CD4-positive, alpha-beta T cell (primary cell): ENCODE measurements around the gene GTF2E1. TPM values are rescaled to one million over a fixed set of nuclear protein-coding genes. Genes with fewer than 3 reads are reported as not detected.
"Not testable (repeated sequence)": the region's sequence is repeated elsewhere in the genome, so short reads cannot be mapped to it uniquely, and the experiment has no call there.

ENCODE experiments used
- ATAC-seq: fragments of 200-7000 bp; cut with Tn5 transposase; one replicate; pipeline ENCODE4 v1.10.0; 2022; ENCODE audit warnings: mild to moderate bottlenecking; ENCODE audit not compliant: poor library complexity
- CTCF ChIA-PET: fragments of 350-600 bp; sonication (Branson Sonifier 250); formaldehyde crosslinking; loops from one replicate; lab custom pipeline; 2021; ENCODE audit warnings: antibody characterized with exemption, inconsistent platforms; lab: Charles Lee
- POLR2A ChIA-PET: fragments of 350-600 bp; sonication (Branson Sonifier 250); formaldehyde crosslinking; loops from one replicate; lab custom pipeline; 2021; ENCODE audit warnings: antibody characterized with exemption, inconsistent platforms; lab: Charles Lee
- DNase-seq, 14 experiments: peaks; one replicate each; pipeline ENCODE4 v3.0.0-alpha.2; 2013 to 2020; ENCODE audit warnings: mixed read lengths in 2 of 14
- H3K27ac ChIP-seq, 2 donors: one replicate each; pipeline versions ENCODE4 v1.5.1 to v1.7.0; 2013; ENCODE audit warnings: low read length in 2 of 2, low read depth in 1 of 2, mild to moderate bottlenecking in 1 of 2
- H3K27me3 ChIP-seq, 2 experiments: 1 replicate in 1 of 2; 2 replicates in 1 of 2; pipeline versions ENCODE4 v1.6.1 to v1.7.0; 2013; ENCODE audit warnings: low read length in 2 of 2, control low read depth in 1 of 2, mild to moderate bottlenecking in 1 of 2, moderate library complexity in 1 of 2; ENCODE audit not compliant: insufficient read depth in 2 of 2, control insufficient read depth in 1 of 2
- H3K36me3 ChIP-seq: one replicate; pipeline ENCODE4 v1.6.1; 2013; ENCODE audit warnings: low read length, control low read depth; ENCODE audit not compliant: insufficient read depth
- H3K4me1 ChIP-seq: one replicate; pipeline ENCODE4 v1.6.1; 2013; ENCODE audit warnings: low read length, control low read depth; ENCODE audit not compliant: insufficient read depth
- H3K4me3 ChIP-seq: one replicate; pipeline ENCODE4 v1.5.1; 2013; ENCODE audit warnings: mild to moderate bottlenecking, low read length, moderate library complexity
- H3K9me3 ChIP-seq, 2 experiments: 1 replicate in 1 of 2; 2 replicates in 1 of 2; pipeline versions ENCODE4 v1.6.1 to v1.7.0; 2013; ENCODE audit warnings: low read length in 2 of 2, mild to moderate bottlenecking in 2 of 2, control low read depth in 1 of 2, moderate library complexity in 1 of 2; ENCODE audit not compliant: control insufficient read depth in 1 of 2, insufficient read depth in 1 of 2
- H3K27ac Mint-ChIP-seq: one replicate; pipeline ENCODE4 v1.8.0; 2020; ENCODE audit warnings: mixed read lengths
- H3K27me3 Mint-ChIP-seq: one replicate; pipeline ENCODE4 v1.8.0; 2021; ENCODE audit warnings: mixed read lengths
- H3K36me3 Mint-ChIP-seq: one replicate; pipeline ENCODE4 v1.8.0; 2021; ENCODE audit warnings: low read depth, mixed read lengths
- H3K4me1 Mint-ChIP-seq: one replicate; pipeline ENCODE4 v1.8.0; 2021; ENCODE audit warnings: low read depth, mixed read lengths
- H3K4me3 Mint-ChIP-seq: one replicate; pipeline ENCODE4 v1.8.0; 2020; ENCODE audit warnings: mild to moderate bottlenecking, mixed read lengths
- H3K9me3 Mint-ChIP-seq: one replicate; pipeline ENCODE4 v1.8.0; 2020; ENCODE audit warnings: mixed read lengths
- intact Hi-C, 2 experiments: fragments of 100-400 bp; cut with DNase I in 1 of 2; cut with micrococcal nuclease in 1 of 2; formaldehyde crosslinking; loops; one replicate each; pipeline versions ENCODE4 v1.15.1 to v1.9.0; 2023 to 2025; cut with DNase I, micrococcal nuclease
- total RNA-seq, 174 experiments: library from RNA in 2 of 174; stranded (reverse) in 2 of 174; gene quantifications; one replicate each; pipeline ENCODE4 v1.2.3 and lab custom pipeline; 2021 to 2026
- TF ChIP-seq, protein P1 (sequence below): fragments of 200-600 bp; IDR thresholded peaks from one replicate; pipeline ENCODE4 v1.8.0; 2022; ENCODE audit warnings: antibody characterized with exemption, mild to moderate bottlenecking

The GTF2E1 gene
- total RNA-seq, 2 experiments from 2014 or later: 6.3 to 7.5 TPM

DNA sequence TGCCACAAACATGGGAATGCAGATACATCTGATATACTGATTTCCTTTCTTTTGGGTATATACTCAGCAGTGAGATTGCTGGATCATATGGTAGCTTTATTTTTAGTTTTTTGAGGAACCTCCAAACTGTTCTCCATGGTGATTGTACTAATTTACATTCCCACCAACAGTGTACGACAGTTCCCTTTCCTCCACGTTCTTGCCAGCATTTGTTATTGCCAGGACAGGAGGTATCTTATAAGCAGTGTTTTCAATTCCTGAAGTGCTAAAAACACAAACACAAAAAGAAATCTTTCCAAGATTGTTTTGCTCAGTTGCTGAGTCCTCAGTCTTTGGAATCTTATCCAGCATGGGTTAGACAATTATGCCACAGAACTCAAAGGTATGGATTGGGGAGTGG lies 13.5 kb downstream of the GTF2E1 start:
- no peak for DNase-seq
- ATAC-seq: no peak
- Mint-ChIP-seq H3K27me3 (no peaks in the 10 kb centered on the region), H3K9me3 (no peaks in the 10 kb centered on the region), H3K4me1 (peaks cover 64% of the 10 kb centered on the region), H3K27ac (no peak overlapping the region), H3K4me3 (no peak overlapping the region), H3K36me3 (peaks cover 87% of the 10 kb centered on the region)
- CTCF ChIA-PET: no interaction called here
- intact Hi-C loops: no loop called here
- TF ChIP-seq, protein P1, sequence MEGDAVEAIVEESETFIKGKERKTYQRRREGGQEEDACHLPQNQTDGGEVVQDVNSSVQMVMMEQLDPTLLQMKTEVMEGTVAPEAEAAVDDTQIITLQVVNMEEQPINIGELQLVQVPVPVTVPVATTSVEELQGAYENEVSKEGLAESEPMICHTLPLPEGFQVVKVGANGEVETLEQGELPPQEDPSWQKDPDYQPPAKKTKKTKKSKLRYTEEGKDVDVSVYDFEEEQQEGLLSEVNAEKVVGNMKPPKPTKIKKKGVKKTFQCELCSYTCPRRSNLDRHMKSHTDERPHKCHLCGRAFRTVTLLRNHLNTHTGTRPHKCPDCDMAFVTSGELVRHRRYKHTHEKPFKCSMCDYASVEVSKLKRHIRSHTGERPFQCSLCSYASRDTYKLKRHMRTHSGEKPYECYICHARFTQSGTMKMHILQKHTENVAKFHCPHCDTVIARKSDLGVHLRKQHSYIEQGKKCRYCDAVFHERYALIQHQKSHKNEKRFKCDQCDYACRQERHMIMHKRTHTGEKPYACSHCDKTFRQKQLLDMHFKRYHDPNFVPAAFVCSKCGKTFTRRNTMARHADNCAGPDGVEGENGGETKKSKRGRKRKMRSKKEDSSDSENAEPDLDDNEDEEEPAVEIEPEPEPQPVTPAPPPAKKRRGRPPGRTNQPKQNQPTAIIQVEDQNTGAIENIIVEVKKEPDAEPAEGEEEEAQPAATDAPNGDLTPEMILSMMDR: no peak
- Histone ChIP-seq H3K9me3 (no peaks in the 10 kb centered on the region), H3K36me3 (peaks cover 13% of the 10 kb centered on the region), H3K27me3 (no peaks in the 10 kb centered on the region), H3K4me1 (no peaks in the 10 kb centered on the region), H3K4me3 (no peak overlapping the region), H3K27ac (no peak overlapping the region)
- POLR2A ChIA-PET: no interaction called here

DNA sequence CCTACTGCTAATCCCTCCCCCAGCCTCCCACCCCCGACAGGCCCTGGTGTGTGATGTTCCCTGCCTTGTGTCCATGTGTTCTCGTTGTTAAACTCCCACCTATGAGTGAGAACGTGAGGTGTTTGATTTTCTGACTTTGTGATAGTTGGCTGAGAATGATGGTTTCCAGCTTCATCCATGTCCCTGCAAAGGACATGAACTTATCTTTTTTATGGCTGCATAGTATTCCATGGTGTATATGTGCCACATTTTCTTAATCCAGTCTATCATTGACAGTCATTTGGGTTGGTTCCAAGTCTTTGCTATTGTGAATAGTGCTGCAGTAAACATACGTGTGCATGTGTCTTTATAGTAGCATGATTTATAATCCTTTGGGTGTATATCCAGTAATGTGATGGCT lies 16.0 kb downstream of the GTF2E1 start:
- ATAC-seq, H3K9me3 ChIP-seq, intact Hi-C loops, POLR2A ChIA-PET, H3K9me3 Mint-ChIP-seq, H3K27me3 Mint-ChIP-seq, CTCF ChIA-PET, H3K27me3 ChIP-seq, H3K4me3 ChIP-seq, H3K4me1 ChIP-seq, H3K4me3 Mint-ChIP-seq, H3K36me3 ChIP-seq, DNase-seq, H3K27ac ChIP-seq, H3K27ac Mint-ChIP-seq: not testable (repeated sequence)
- H3K4me1 Mint-ChIP-seq: peaks cover 67% of the 10 kb centered on the region
- H3K36me3 Mint-ChIP-seq: peaks cover 71% of the 10 kb centered on the region

DNA sequence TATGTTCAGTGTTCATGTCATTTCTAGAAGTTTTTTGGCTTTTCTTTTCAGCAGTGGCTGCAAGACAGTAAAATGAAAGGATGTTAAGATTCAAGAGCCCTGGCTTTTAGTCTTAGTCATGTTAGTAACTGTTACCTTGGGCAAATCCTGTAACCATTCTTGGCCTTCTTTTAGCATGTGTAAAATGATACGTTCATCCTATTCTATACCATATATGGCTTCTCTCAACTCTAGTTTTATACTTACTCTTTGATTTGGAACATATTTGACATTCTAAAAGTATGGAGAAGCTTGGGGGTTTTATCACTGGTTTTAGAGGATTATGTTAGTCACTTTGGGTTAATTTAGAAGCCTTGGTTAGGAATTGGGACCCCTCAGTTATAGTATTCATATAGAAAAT lies 20.1 kb downstream of the GTF2E1 start:
- H3K27ac ChIP-seq: no peak overlapping the region
- no peak overlapping the region for H3K4me3 ChIP-seq
- DNase-seq (no peak), ATAC-seq (no peak)
- no peaks in the 10 kb centered on the region for H3K36me3 ChIP-seq
- intact Hi-C loops: no loop called here
- Mint-ChIP-seq H3K27ac (no peak overlapping the region), H3K9me3 (no peaks in the 10 kb centered on the region), H3K4me1 (peaks cover 82% of the 10 kb centered on the region), H3K36me3 (peaks cover 34% of the 10 kb centered on the region), H3K27me3 (no peaks in the 10 kb centered on the region), H3K4me3 (no peak overlapping the region)
- CTCF ChIA-PET: no interaction called here
- TF ChIP-seq, protein P1: no peak
- H3K27me3 ChIP-seq: no peaks in the 10 kb centered on the region
- no peaks in the 10 kb centered on the region for H3K4me1 ChIP-seq
- H3K9me3 ChIP-seq: no peaks in the 10 kb centered on the region
- POLR2A ChIA-PET: interaction anchor here (1.2 kb wide), 1 partner anchor 20 kb away, joined by 3 read pairs; the partner anchor contains the start of genes GTF2E1 and RABL3

DNA sequence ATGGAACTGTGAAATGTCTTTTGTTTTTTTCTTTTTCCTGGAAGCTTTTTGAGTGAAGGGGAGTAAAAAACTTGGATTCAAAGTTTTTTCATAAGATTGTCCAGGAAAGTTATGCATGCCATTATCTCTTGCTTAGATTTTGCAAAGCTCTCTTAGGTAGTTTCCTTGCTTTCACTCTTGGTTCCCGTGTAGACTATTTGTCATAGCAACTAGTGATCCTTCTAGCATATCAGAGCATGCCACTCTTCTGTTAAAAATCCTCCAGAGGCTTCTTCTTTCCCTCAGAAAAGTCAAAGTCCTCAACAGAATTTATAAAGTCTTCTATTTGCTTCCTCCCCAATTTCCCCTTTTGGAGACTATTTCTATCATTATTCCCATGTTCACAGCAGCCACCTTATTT lies 21.1 kb downstream of the GTF2E1 start:
- H3K9me3 Mint-ChIP-seq: no peaks in the 10 kb centered on the region
- no peak overlapping the region for H3K27ac ChIP-seq

More for the DNA sequence above, 21.1 kb downstream of the GTF2E1 start:
- Mint-ChIP-seq H3K4me1 (peaks cover 85% of the 10 kb centered on the region), H3K27ac (no peak overlapping the region), H3K4me3 (no peak overlapping the region), H3K27me3 (no peaks in the 10 kb centered on the region), H3K36me3 (peaks cover 26% of the 10 kb centered on the region)
- no peak overlapping the region for H3K4me3 ChIP-seq
- ATAC-seq (no peak), DNase-seq (no peak)
- CTCF ChIA-PET: no interaction called here
- intact Hi-C loops: no loop called here
- no peaks in the 10 kb centered on the region for H3K4me1 ChIP-seq
- POLR2A ChIA-PET: interaction anchor here (1.2 kb wide), 1 partner anchor 21 kb away, joined by 3 read pairs; the partner anchor contains the start of genes GTF2E1 and RABL3
- H3K9me3 ChIP-seq: no peaks in the 10 kb centered on the region
- H3K36me3 ChIP-seq: no peaks in the 10 kb centered on the region
- TF ChIP-seq, protein P1: no peak
- H3K27me3 ChIP-seq: no peaks in the 10 kb centered on the region
